GM19193 (cell line): ENCODE measurements around the gene PHTF2.

Experiments used
- POLR2A ChIP-seq: IDR thresholded peaks from 4 replicates; pipeline ENCODE4 v1.6.1; 2011; ENCODE audit not compliant: insufficient read depth, insufficient read length; ENCODE audit errors: extremely low read depth

Gene PHTF2

GRCh38 chr7:78002021-78002420 is 203.4 kb downstream of the PHTF2 start:
- TF ChIP-seq POLR2A: no peak

GRCh38 chr7:78002715-78003114 is 204.1 kb downstream of the PHTF2 start:
- no peak for TF ChIP-seq POLR2A

DNA sequence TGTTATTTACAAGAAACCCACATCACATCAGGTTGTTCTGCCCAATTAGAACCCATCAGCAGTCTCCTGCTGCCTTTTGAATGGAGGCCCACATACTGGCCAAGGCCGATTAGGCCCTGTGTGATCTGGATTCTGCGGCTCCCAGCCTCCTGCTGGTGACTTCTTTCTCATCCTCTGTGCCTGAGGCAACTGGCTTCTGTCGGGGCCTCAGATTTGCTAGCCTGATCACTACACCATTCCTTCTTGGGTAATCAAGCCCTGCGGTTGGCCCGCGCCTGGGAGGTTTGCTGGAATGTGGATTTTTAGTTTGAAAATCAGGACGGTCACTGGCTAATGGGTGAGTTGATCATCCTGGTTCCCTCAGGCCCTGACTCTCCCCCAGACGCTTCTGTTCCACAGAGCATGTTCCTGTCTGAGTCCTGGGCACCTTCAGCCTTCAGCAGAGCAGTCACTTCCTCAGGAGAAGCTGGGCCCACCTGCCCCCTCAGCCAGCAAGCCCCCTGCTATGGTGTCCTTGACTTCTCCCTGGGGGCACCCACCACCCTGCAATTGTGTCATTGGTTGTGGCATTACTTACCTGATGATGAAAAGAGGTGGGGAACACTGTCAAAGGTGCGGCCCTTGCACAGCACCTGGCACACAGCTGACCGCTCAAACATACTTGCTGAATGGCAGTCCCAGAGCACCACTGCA is 207.6 kb downstream of the PHTF2 start:
- no peak for TF ChIP-seq POLR2A
